ENCODE measurements around the gene PPP1R12C. TPM values are rescaled to one million over a fixed set of nuclear protein-coding genes. Genes with fewer than 3 reads are reported as not detected.
A peak's percentile ranks its signal among the peaks of the same experiment; 100 is the strongest.

PPP1R12C gene
- total RNA-seq, 1 experiment from 2014 or later = 79.9 TPM

GRCh38 chr19:55113570-55114039, 3.8 kb downstream of the PPP1R12C start:
- no peak overlapping the region for H2AK5ac ChIP-seq (ENCODE audit: insufficient read length, low read length)
- no peak overlapping the region for H3K27ac ChIP-seq (ENCODE audit: insufficient read length, low read depth, low read length)
- no peak overlapping the region for H3K4me2 ChIP-seq (ENCODE audit: insufficient read depth, insufficient read length, low read length)
- peak; percentile 86 for DNase-seq
- peak overlapping the region; percentile 64 for H3K18ac ChIP-seq (ENCODE audit: insufficient read length, low read depth, low read length)
- H2BK120ac ChIP-seq (ENCODE audit: low read depth, low read length, poor library complexity, severe bottlenecking) = peak overlapping the region; percentile 27
- H3T11ph ChIP-seq (ENCODE audit: low read length) = no peak overlapping the region
- no peak overlapping the region for H4K91ac ChIP-seq (ENCODE audit: insufficient read length, low read depth, low read length)
- no peaks in the 10 kb centered on the region for H3K27me3 Mint-ChIP-seq (ENCODE audit: low read depth)
- H3K4ac ChIP-seq (ENCODE audit: low read depth, low read length) = no peak overlapping the region; the same call in 1 of the 2 replicates
- no peak overlapping the region for H2BK12ac ChIP-seq (ENCODE audit: insufficient read length, low read depth, low read length)
- H3K27me3 ChIP-seq (ENCODE audit: insufficient read depth, low read length) = no peaks in the 10 kb centered on the region
- no peak overlapping the region; a peak in 1 of 5 replicates for H3K4me3 Mint-ChIP-seq
- no peak overlapping the region for H4K5ac ChIP-seq (ENCODE audit: insufficient read length, low read depth, low read length)
- H2AFZ ChIP-seq (ENCODE audit: low read length) = no peak overlapping the region
- H2BK5ac ChIP-seq (ENCODE audit: insufficient read length, low read length) = no peak overlapping the region
- H3K23ac ChIP-seq (ENCODE audit: insufficient read length, low read depth, low read length) = no peak overlapping the region
- no peaks in the 10 kb centered on the region for H3K4me1 ChIP-seq (ENCODE audit: insufficient read depth, low read length)
- no peak overlapping the region for H2BK20ac ChIP-seq (ENCODE audit: low read depth, low read length, poor library complexity, severe bottlenecking)
- H3K9ac ChIP-seq (ENCODE audit: extremely low read depth, insufficient read length, low read length) = no peak overlapping the region
- H3K9me3 Mint-ChIP-seq = no peaks in the 10 kb centered on the region
- no CpG with 5 or more reads among the region's 12 CpGs for WGBS (ENCODE audit: extremely low coverage, insufficient read length, low lambda C conversion rate)
- H4K20me1 ChIP-seq (ENCODE audit: control insufficient read depth, insufficient read depth, insufficient read length) = no peaks in the 10 kb centered on the region
- peaks cover 5% of the 10 kb centered on the region for H3K79me1 ChIP-seq (ENCODE audit: insufficient read depth, low read depth, low read length, poor library complexity, severe bottlenecking)
- TF ChIP-seq, protein P1, sequence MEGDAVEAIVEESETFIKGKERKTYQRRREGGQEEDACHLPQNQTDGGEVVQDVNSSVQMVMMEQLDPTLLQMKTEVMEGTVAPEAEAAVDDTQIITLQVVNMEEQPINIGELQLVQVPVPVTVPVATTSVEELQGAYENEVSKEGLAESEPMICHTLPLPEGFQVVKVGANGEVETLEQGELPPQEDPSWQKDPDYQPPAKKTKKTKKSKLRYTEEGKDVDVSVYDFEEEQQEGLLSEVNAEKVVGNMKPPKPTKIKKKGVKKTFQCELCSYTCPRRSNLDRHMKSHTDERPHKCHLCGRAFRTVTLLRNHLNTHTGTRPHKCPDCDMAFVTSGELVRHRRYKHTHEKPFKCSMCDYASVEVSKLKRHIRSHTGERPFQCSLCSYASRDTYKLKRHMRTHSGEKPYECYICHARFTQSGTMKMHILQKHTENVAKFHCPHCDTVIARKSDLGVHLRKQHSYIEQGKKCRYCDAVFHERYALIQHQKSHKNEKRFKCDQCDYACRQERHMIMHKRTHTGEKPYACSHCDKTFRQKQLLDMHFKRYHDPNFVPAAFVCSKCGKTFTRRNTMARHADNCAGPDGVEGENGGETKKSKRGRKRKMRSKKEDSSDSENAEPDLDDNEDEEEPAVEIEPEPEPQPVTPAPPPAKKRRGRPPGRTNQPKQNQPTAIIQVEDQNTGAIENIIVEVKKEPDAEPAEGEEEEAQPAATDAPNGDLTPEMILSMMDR (conservative IDR thresholded peaks at IDR 0.05) = no peak
- no peak overlapping the region for H2BK15ac ChIP-seq (ENCODE audit: low read depth, low read length)
- H3K4me1 Mint-ChIP-seq = peaks cover 16 to 24% of the 10 kb centered on the region in 2 experiments
- H3K79me2 ChIP-seq (ENCODE audit: insufficient read depth, low read length) = peaks cover 7% of the 10 kb centered on the region; the same call in 1 of the 2 replicates
- no peak overlapping the region for H4K8ac ChIP-seq (replicated peaks; ENCODE audit: insufficient read length, low read depth, low read length)
- no peak overlapping the region for H3K14ac ChIP-seq (ENCODE audit: insufficient read depth, low read length)
- no peak overlapping the region for H3K56ac ChIP-seq (ENCODE audit: insufficient read length, low read depth, low read length)
- H3K27ac Mint-ChIP-seq = peak overlapping the region in 2 of 3 experiments; percentile 49 to 76; a peak in 3 of 7 replicates
- H3K9me3 ChIP-seq (ENCODE audit: control insufficient read depth, low read depth, low read length) = no peaks in the 10 kb centered on the region
- H3K23me2 ChIP-seq (ENCODE audit: insufficient read length, low read depth, low read length, poor library complexity, severe bottlenecking) = peaks cover 15% of the 10 kb centered on the region
- H3K36me3 Mint-ChIP-seq (ENCODE audit: insufficient read depth in 1 of 3, low read depth in 3 of 3) = peaks cover 8 to 18% (median 13%) of the 10 kb centered on the region in 3 experiments; a peak in 6 of 7 replicates

Data from H9 (cell line).